Hematopoietic multipotent progenitor cell treated with erythropoietin and hydrocortisone succinate and interleukin-3 and kit ligand, for 15 days (in vitro differentiated cells): Measurements from ENCODE around the gene ARHGAP32.

Experiments
- DNase-seq: peaks from one replicate; pipeline ENCODE4 v3.0.0-alpha.2; 2015; ENCODE audit warnings: low spot score

Gene ARHGAP32

GRCh38 chr11:128953151-128953550 lies 239.0 kb downstream of the ARHGAP32 start:
- no peak for DNase-seq

- no peak for DNase-seq
These were observed 242.2 kb downstream of the ARHGAP32 start for GRCh38 chr11:128949791-128950454.

GRCh38 chr11:128948583-128948982 lies 243.5 kb downstream of the ARHGAP32 start:
- no peak for DNase-seq

GRCh38 chr11:128947773-128948172 lies 244.4 kb downstream of the ARHGAP32 start:
- no peak for DNase-seq

GRCh38 chr11:128946648-128947047 lies 245.5 kb downstream of the ARHGAP32 start:
- no peak for DNase-seq

- DNase-seq = no peak
These were observed 248.6 kb downstream of the ARHGAP32 start for GRCh38 chr11:128943428-128943976.

GRCh38 chr11:128942817-128943427 lies 249.2 kb downstream of the ARHGAP32 start, which contains the start of gene TP53AIP1:
Gene TP53AIP1, minus strand, starts transcription at chr11:128942871. Its CDS starts 5,053 bp downstream, at chr11:128937818.
- no peak for DNase-seq

GRCh38 chr11:128942272-128942612 lies 249.9 kb downstream of the ARHGAP32 start:
- no peak for DNase-seq

- DNase-seq = no peak
These were observed 250.4 kb downstream of the ARHGAP32 start for GRCh38 chr11:128941573-128942271.

- DNase-seq = no peak
These were observed 251.0 kb downstream of the ARHGAP32 start for GRCh38 chr11:128941110-128941509.

- DNase-seq = no peak
These were observed 251.5 kb downstream of the ARHGAP32 start for GRCh38 chr11:128940603-128941002.

GRCh38 chr11:128940156-128940555 lies 252.0 kb downstream of the ARHGAP32 start:
- no peak for DNase-seq

GRCh38 chr11:128939591-128939990 lies 252.5 kb downstream of the ARHGAP32 start:
- no peak for DNase-seq

GRCh38 chr11:128938156-128938885 lies 253.8 kb downstream of the ARHGAP32 start:
- no peak for DNase-seq

- no peak for DNase-seq
These were observed 254.6 kb downstream of the ARHGAP32 start for GRCh38 chr11:128937480-128937879.

- no peak for DNase-seq
These were observed 255.4 kb downstream of the ARHGAP32 start for GRCh38 chr11:128936606-128937251.

- no peak for DNase-seq
These were observed 257.2 kb downstream of the ARHGAP32 start for GRCh38 chr11:128934926-128935325.

GRCh38 chr11:128934351-128934750 lies 257.8 kb downstream of the ARHGAP32 start:
- no peak for DNase-seq

- DNase-seq = no peak
These were observed 258.5 kb downstream of the ARHGAP32 start for GRCh38 chr11:128933481-128934178.

- DNase-seq = no peak
These were observed 260.5 kb downstream of the ARHGAP32 start for GRCh38 chr11:128931668-128932067.

GRCh38 chr11:128931066-128931465 lies 261.1 kb downstream of the ARHGAP32 start:
- no peak for DNase-seq
